H1 (cell line): Measurements from ENCODE around the gene TACR3. TPM values are rescaled to one million over a fixed set of nuclear protein-coding genes. Genes with fewer than 3 reads are reported as not detected.

Source experiments
- CTCF ChIA-PET: fragments of 300-600 bp; sonication (Branson Sonifier 250); formaldehyde crosslinking; loops from one replicate; lab custom pipeline; 2021; ENCODE audit not compliant: partially characterized antibody; lab: Charles Lee
- POLR2A ChIA-PET: fragments of 300-600 bp; sonication (Branson Sonifier 250); formaldehyde crosslinking; loops from one replicate; lab custom pipeline; 2021; ENCODE audit warnings: inconsistent platforms; ENCODE audit not compliant: partially characterized antibody; lab: Charles Lee
- DNase-seq, 2 experiments: peaks; one replicate each; pipeline versions ENCODE4 v3.0.0 to v3.0.0-alpha.2; 2010 to 2022; ENCODE audit warnings: low spot score in 2 of 2, low read depth in 1 of 2, mixed read lengths in 1 of 2
- FAIRE-seq: peaks from 2 replicates; lab custom pipeline; 2011; peaks lifted over from hg19 to GRCh38; lab: Jason Lieb, UNC
- H2AFZ ChIP-seq: 2 replicates; pipeline ENCODE4 v1.8.1; 2012; ENCODE audit warnings: low read length, inconsistent platforms
- H2AK5ac ChIP-seq: 2 replicates; pipeline ENCODE4 v1.6.1; 2013; ENCODE audit warnings: low read depth, low read length
- H2BK120ac ChIP-seq: replicated peaks from 2 replicates; pipeline ENCODE3; 2013; ENCODE audit warnings: low read depth, low read length, inconsistent platforms
- H2BK12ac ChIP-seq: 2 replicates; pipeline ENCODE4 v1.6.1; 2013; ENCODE audit warnings: low read depth, low read length
- H2BK15ac ChIP-seq: 2 replicates; pipeline ENCODE4 v1.6.1; 2013; ENCODE audit warnings: low read length
- H2BK20ac ChIP-seq: 2 replicates; pipeline ENCODE4 v1.6.1; 2013; ENCODE audit warnings: low read length
- H2BK5ac ChIP-seq: 2 replicates; pipeline ENCODE4 v1.6.1; 2013; ENCODE audit warnings: low read depth, low read length
- H3K14ac ChIP-seq: 2 replicates; pipeline ENCODE4 v1.6.1; 2013; ENCODE audit warnings: inconsistent platforms; ENCODE audit not compliant: insufficient read length
- H3K18ac ChIP-seq: 2 replicates; pipeline ENCODE4 v1.6.1; 2013; ENCODE audit warnings: low read length; ENCODE audit errors: extremely low read depth
- H3K23ac ChIP-seq: 2 replicates; pipeline ENCODE4 v1.6.1; 2013; ENCODE audit warnings: inconsistent platforms; ENCODE audit not compliant: insufficient read length
- H3K23me2 ChIP-seq: 2 replicates; pipeline ENCODE4 v1.6.1; 2013; ENCODE audit warnings: low read depth, low read length
- H3K27ac ChIP-seq: 2 replicates; pipeline ENCODE4 v1.6.1; 2011; ENCODE audit warnings: low read depth, low read length, inconsistent platforms
- H3K27me3 ChIP-seq, 4 experiments: replicated peaks in 1 of 4; 1 replicate in 1 of 4; 2 replicates in 3 of 4; pipeline versions ENCODE4 v1.6.1 to v1.8.1; 2011 to 2013; ENCODE audit warnings: low read length in 3 of 4, mild to moderate bottlenecking in 3 of 4, inconsistent platforms in 2 of 4, mixed read lengths in 2 of 4, moderate library complexity in 1 of 4; ENCODE audit not compliant: control insufficient read depth in 3 of 4, insufficient read depth in 3 of 4; ENCODE audit errors: extremely low read depth in 1 of 4
- H3K36me3 ChIP-seq, 4 experiments: 2 replicates each; pipeline versions ENCODE4 v1.6.1 to v1.8.1; 2011 to 2013; ENCODE audit warnings: mild to moderate bottlenecking in 4 of 4, low read length in 3 of 4, moderate library complexity in 2 of 4, control low read depth in 1 of 4, inconsistent platforms in 1 of 4; ENCODE audit not compliant: insufficient read depth in 4 of 4, control insufficient read depth in 2 of 4
- H3K4ac ChIP-seq: replicated peaks from 2 replicates; pipeline ENCODE3; 2013; ENCODE audit warnings: low read length, low read depth, mixed read lengths, inconsistent platforms; ENCODE audit not compliant: insufficient read length
- H3K4me1 ChIP-seq, 4 experiments: replicated peaks in 1 of 4; 1 replicate in 1 of 4; 2 replicates in 3 of 4; pipeline versions ENCODE4 v1.6.1 to v1.8.1; 2011 to 2013; ENCODE audit warnings: low read length in 3 of 4, inconsistent platforms in 2 of 4, mixed read lengths in 1 of 4; ENCODE audit not compliant: insufficient read depth in 4 of 4, control insufficient read depth in 3 of 4
- H3K4me2 ChIP-seq, 2 experiments: 2 replicates each; pipeline versions ENCODE4 v1.6.1 to v1.8.1; 2011 to 2013; ENCODE audit warnings: low read depth in 2 of 2, low read length in 2 of 2, control low read depth in 1 of 2, inconsistent platforms in 1 of 2, mild to moderate bottlenecking in 1 of 2; ENCODE audit not compliant: insufficient read depth in 1 of 2
- H3K4me3 ChIP-seq, 4 experiments: fragments of 200-600, 300-600 bp in 1 of 4; sonication (generic), shearing (Covaris generic), sonication (Bioruptor Twin) in 1 of 4; 2 replicates each; pipeline versions ENCODE4 v1.5.1 to v1.8.1; 2011 to 2016; ENCODE audit warnings: low read length in 4 of 4, low read depth in 3 of 4, control low read depth in 2 of 4, inconsistent platforms in 2 of 4, mild to moderate bottlenecking in 2 of 4, mixed read lengths in 1 of 4, moderate library complexity in 1 of 4; ENCODE audit not compliant: insufficient read depth in 2 of 4; ENCODE audit errors: extremely low read depth in 1 of 4
- H3K56ac ChIP-seq: replicated peaks from 2 replicates; pipeline ENCODE3; 2013; ENCODE audit warnings: low read depth, mild to moderate bottlenecking, mixed read lengths, low read length, inconsistent platforms; ENCODE audit not compliant: insufficient read length
- H3K79me1 ChIP-seq: 2 replicates; pipeline ENCODE4 v1.6.1; 2013; ENCODE audit warnings: low read depth, low read length, control low read depth
- H3K79me2 ChIP-seq, 2 experiments: 2 replicates each; pipeline versions ENCODE4 v1.6.1 to v1.8.1; 2012 to 2013; ENCODE audit warnings: low read length in 2 of 2, mild to moderate bottlenecking in 2 of 2, inconsistent platforms in 1 of 2; ENCODE audit not compliant: insufficient read depth in 2 of 2, control insufficient read depth in 1 of 2
- H3K9ac ChIP-seq, 4 experiments: replicated peaks in 1 of 4; 1 replicate in 1 of 4; 2 replicates in 3 of 4; pipeline versions ENCODE4 v1.6.1 to v1.8.1; 2011 to 2013; ENCODE audit warnings: low read depth in 3 of 4, low read length in 3 of 4, control low read depth in 2 of 4, mild to moderate bottlenecking in 2 of 4, moderate library complexity in 2 of 4, inconsistent platforms in 1 of 4; ENCODE audit errors: extremely low read depth in 1 of 4
- H3K9me3 ChIP-seq, 2 experiments: 2 replicates each; pipeline versions ENCODE4 v1.6.1 to v1.8.1; 2012 to 2013; ENCODE audit warnings: mild to moderate bottlenecking in 2 of 2, moderate library complexity in 2 of 2, control low read depth in 1 of 2, inconsistent platforms in 1 of 2, low read depth in 1 of 2, low read length in 1 of 2, mixed read lengths in 1 of 2; ENCODE audit not compliant: insufficient read depth in 2 of 2
- H4K20me1 ChIP-seq, 2 experiments: replicated peaks in 1 of 2; 2 replicates each; pipeline versions ENCODE3 to v1.8.1; 2011 to 2013; ENCODE audit warnings: inconsistent platforms in 2 of 2, low read length in 2 of 2, mild to moderate bottlenecking in 1 of 2; ENCODE audit not compliant: insufficient read depth in 2 of 2, control insufficient read depth in 1 of 2
- H4K5ac ChIP-seq: 2 replicates; pipeline ENCODE4 v1.6.1; 2013; ENCODE audit warnings: low read length, low read depth, mixed read lengths, inconsistent platforms; ENCODE audit not compliant: insufficient read length
- H4K8ac ChIP-seq: 2 replicates; pipeline ENCODE4 v1.8.0; 2013; ENCODE audit warnings: mild to moderate bottlenecking, moderate library complexity, low read length, inconsistent platforms; ENCODE audit not compliant: insufficient read depth; ENCODE audit errors: extremely low read depth
- H4K91ac ChIP-seq: replicated peaks from 2 replicates; pipeline ENCODE3; 2013; ENCODE audit warnings: low read length, mixed read lengths, inconsistent platforms; ENCODE audit not compliant: insufficient read length
- GTF2F1 ChIP-seq: IDR thresholded peaks from 2 replicates; pipeline ENCODE4 v1.6.1; 2012; ENCODE audit warnings: low read depth, low read length, improper control_type of control experiment, borderline replicate concordance
- SRF ChIP-seq: IDR thresholded peaks from 2 replicates; pipeline ENCODE4 v1.6.1; 2011; ENCODE audit warnings: mild to moderate bottlenecking, low read depth, low read length, moderate library complexity
- WGBS, 2 experiments: shearing (Covaris generic) in 1 of 2; methylation state at CpG; one replicate each; pipeline versions ENCODE4 v1.1.6 to v1.1.7; 2013 to 2015; ENCODE audit warnings: low lambda C conversion rate in 2 of 2, mixed read lengths in 2 of 2, inconsistent platforms in 1 of 2, low coverage in 1 of 2, missing lambda C conversion rate in 1 of 2; ENCODE audit not compliant: insufficient replicate concordance in 2 of 2, insufficient coverage in 1 of 2, insufficient read length in 1 of 2; ENCODE audit errors: extremely low coverage in 1 of 2, missing lambda C conversion rate in 1 of 2; 5-methylcytosine and 5-hydroxymethylcytosine counted together
- polyA plus RNA-seq, 7 experiments: library from polyadenylated mRNA; depleted of rRNA in 3 of 7; stranded (reverse) in 5 of 7; unstranded in 2 of 7; fragments of >200 nt in 5 of 7; fragments of 200-250 nt in 2 of 7; gene quantifications; 1 replicate in 5 of 7; 2 replicates in 1 of 7; 4 replicates in 1 of 7; pipeline versions ENCODE4 v1.2.1 to v1.2.3, GENCODE V29; 2011 to 2013; ENCODE audit warnings: missing spikeins in 2 of 7, mixed read lengths in 2 of 7
- total RNA-seq: library from RNA; stranded (reverse); fragmentation: NEBNext Ultra II Directional; extraction: Animal tissue kit (Norgen Biotek cat#: 25700); gene quantifications from 2 replicates; pipeline ENCODE4 v1.2.1, GENCODE V29; 2021

Gene TACR3
- total and polyA plus RNA-seq, 2 of the 8 experiments (the other 6 are each of a cell fraction or from before 2014, with no cell fraction given) = 0.30 to 2.3 TPM

GRCh38 chr4:103721251-103721650 is 1.5 kb upstream of the TACR3 start:
- Histone ChIP-seq H3K4me3 (no peak overlapping the region), H2BK5ac (no peak overlapping the region), H4K8ac (no peak overlapping the region), H3K9ac (no peak overlapping the region), H2BK20ac (no peak overlapping the region), H2AFZ (no peak overlapping the region), H2BK15ac (no peak overlapping the region), H4K5ac (no peak overlapping the region), H3K79me2 (no peaks in the 10 kb centered on the region), H3K27me3 (no peaks in the 10 kb centered on the region), H3K14ac (no peak overlapping the region), H3K4ac (no peak overlapping the region), H3K4me1 (no peaks in the 10 kb centered on the region; a peak in 2 of 7 replicates), H3K23ac (no peak overlapping the region), H4K20me1 (no peaks in the 10 kb centered on the region), H2BK120ac (no peak overlapping the region), H2AK5ac (no peak overlapping the region), H2BK12ac (no peak overlapping the region), H3K4me2 (no peak overlapping the region; a peak in 1 of 4 replicates), H3K23me2 (peaks cover 7% of the 10 kb centered on the region; the same call in 1 of the 2 replicates), H3K79me1 (no peaks in the 10 kb centered on the region), H3K27ac (no peak overlapping the region), H4K91ac (no peak overlapping the region), H3K18ac (no peak overlapping the region), H3K9me3 (peaks cover 0 to 12% of the 10 kb centered on the region in 2 experiments; a peak in 2 of 4 replicates), H3K36me3 (no peaks in the 10 kb centered on the region), H3K56ac (no peak overlapping the region)
- CTCF ChIA-PET = interaction anchor here (1.0 to 1.1 kb wide), 2 partner anchors 9 to 513 kb away, joined by 3 read pairs; no protein-coding TSS in a partner anchor
- POLR2A ChIA-PET = no interaction called here
- WGBS, 2 experiments = 89% methylated on average over 3 of the region's 3 CpGs; no CpG with 5 or more reads in 1 of the 2 experiments
- DNase-seq = no peak
- FAIRE-seq = no peak
- TF ChIP-seq SRF (no peak), GTF2F1 (no peak)
